MM.1S (cell line): ENCODE measurements around the gene MRPS27.

ENCODE experiments used
- EZH2 ChIP-seq: fragments of 300-600 bp; sonication (generic); optimal IDR thresholded peaks from 2 replicates; pipeline ENCODE3; 2017; ENCODE audit warnings: low read depth, mild to moderate bottlenecking, antibody characterized with exemption, low read length, mixed read lengths
- EZH2phosphoT487 ChIP-seq: fragments of 300-600 bp; sonication (generic); IDR thresholded peaks from 2 replicates; pipeline ENCODE4 v1.6.1; 2018; ENCODE audit warnings: antibody characterized with exemption, low read length
- TF ChIP-seq, protein P1 (sequence below): fragments of 300-600 bp; sonication (generic); IDR thresholded peaks from 2 replicates; pipeline ENCODE4 v1.5.1; 2016; ENCODE audit warnings: antibody characterized with exemption, low read length, mixed read lengths

GRCh38 chr5:72338689-72339209 lies 18.7 kb upstream of the MRPS27 start:
- TF ChIP-seq, protein P1, sequence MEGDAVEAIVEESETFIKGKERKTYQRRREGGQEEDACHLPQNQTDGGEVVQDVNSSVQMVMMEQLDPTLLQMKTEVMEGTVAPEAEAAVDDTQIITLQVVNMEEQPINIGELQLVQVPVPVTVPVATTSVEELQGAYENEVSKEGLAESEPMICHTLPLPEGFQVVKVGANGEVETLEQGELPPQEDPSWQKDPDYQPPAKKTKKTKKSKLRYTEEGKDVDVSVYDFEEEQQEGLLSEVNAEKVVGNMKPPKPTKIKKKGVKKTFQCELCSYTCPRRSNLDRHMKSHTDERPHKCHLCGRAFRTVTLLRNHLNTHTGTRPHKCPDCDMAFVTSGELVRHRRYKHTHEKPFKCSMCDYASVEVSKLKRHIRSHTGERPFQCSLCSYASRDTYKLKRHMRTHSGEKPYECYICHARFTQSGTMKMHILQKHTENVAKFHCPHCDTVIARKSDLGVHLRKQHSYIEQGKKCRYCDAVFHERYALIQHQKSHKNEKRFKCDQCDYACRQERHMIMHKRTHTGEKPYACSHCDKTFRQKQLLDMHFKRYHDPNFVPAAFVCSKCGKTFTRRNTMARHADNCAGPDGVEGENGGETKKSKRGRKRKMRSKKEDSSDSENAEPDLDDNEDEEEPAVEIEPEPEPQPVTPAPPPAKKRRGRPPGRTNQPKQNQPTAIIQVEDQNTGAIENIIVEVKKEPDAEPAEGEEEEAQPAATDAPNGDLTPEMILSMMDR, result no peak
- TF ChIP-seq EZH2 (no peak), EZH2phosphoT487 (no peak)
